Posterior vena cava (tissue), 2 donors: ENCODE data around the gene C22orf39. TPM values are rescaled to one million over a fixed set of nuclear protein-coding genes. Genes with fewer than 3 reads are reported as not detected.

Experiments
- total RNA-seq, 2 donors: library from RNA; stranded (reverse); fragmentation: NEBNext Ultra II Directional; extraction: Animal tissue kit (Norgen Biotek cat#: 25700); gene quantifications; one replicate each; pipeline ENCODE4 v1.2.1, GENCODE V29; 2021
- donor health status: DM: yes; HTN: yes; CAD: no.
- donor health status: DM: yes; HTN: yes; CAD: no.

Gene C22orf39
- total RNA-seq, 2 donors from 2014 or later, result 32.5 to 34.6 TPM

Other genes starting within 250 kb of the C22orf39 start
- 1 to 10 TPM; 6.6 to 9.0 TPM for gene CLTCL1, start 156.0 kb downstream of the C22orf39 start, total RNA-seq
- gene HIRA, start 16.0 kb downstream of the C22orf39 start, total RNA-seq, result 10 to 100 TPM; 17.2 to 20.4 TPM
- 10 to 100 TPM; 18.1 to 22.5 TPM for gene MRPL40, start 15.2 kb downstream of the C22orf39 start, total RNA-seq
- 10 to 100 TPM; 43.5 to 51.1 TPM for gene UFD1, start 31.5 kb upstream of the C22orf39 start, total RNA-seq
- 1 to 10 TPM in 1 of 2 donors, under 1 TPM in 1; 0.71 to 1.7 TPM for gene CDC45, start 32.2 kb upstream of the C22orf39 start, total RNA-seq
- gene CLDN5, start 76.7 kb upstream of the C22orf39 start, total RNA-seq, result 10 to 100 TPM; 36.4 to 70.1 TPM